C4-2B (cell line): ENCODE results near the gene HIVEP3.

Source experiments
- ZFX ChIP-seq: fragments of 450-650 bp; IDR thresholded peaks from 2 replicates; pipeline ENCODE4 v1.6.1; 2017
- TF ChIP-seq, protein P1 (sequence below): fragments of 450-650 bp; conservative IDR thresholded peaks from 2 replicates; pipeline ENCODE4 v1.5.1; 2017; ENCODE audit warnings: mild to moderate bottlenecking

DNA sequence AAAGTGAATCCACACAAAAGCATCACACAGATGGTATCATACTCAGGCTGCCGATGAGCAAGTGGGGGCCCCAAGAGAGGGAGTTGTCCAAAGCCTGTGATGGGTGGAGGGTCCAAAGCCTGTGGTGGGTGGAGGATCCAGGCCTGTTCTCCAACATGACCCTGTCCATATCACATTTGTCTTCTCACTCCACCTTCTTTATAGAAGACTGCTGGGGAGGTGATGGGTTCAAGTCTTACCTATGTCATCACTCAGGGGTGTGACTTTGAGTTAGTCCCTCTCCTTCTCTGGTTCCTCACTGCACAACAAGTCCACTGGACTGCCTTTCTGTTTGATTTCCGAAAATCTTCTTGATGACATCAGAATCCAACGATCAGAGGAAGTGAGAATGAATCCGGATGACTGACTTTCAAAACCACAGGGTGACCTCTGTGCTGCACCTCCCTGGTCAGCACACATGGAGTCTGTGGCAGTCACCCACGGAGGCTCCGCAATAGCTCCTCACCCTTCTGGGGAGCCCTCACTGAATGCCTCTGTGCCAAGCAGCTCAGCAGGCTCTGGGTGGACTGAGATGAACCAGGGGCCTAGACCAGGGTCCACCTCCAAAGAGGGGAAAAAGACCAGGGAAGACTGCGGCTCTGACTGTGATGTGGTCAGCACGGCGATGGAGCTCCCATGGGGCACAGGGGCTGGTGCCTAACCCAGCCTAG is 166.8 kb downstream of the HIVEP3 start:
- TF ChIP-seq, protein P1, sequence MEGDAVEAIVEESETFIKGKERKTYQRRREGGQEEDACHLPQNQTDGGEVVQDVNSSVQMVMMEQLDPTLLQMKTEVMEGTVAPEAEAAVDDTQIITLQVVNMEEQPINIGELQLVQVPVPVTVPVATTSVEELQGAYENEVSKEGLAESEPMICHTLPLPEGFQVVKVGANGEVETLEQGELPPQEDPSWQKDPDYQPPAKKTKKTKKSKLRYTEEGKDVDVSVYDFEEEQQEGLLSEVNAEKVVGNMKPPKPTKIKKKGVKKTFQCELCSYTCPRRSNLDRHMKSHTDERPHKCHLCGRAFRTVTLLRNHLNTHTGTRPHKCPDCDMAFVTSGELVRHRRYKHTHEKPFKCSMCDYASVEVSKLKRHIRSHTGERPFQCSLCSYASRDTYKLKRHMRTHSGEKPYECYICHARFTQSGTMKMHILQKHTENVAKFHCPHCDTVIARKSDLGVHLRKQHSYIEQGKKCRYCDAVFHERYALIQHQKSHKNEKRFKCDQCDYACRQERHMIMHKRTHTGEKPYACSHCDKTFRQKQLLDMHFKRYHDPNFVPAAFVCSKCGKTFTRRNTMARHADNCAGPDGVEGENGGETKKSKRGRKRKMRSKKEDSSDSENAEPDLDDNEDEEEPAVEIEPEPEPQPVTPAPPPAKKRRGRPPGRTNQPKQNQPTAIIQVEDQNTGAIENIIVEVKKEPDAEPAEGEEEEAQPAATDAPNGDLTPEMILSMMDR: no peak
- TF ChIP-seq ZFX: no peak
